Stimulated activated naive B cell treated with anti-CD40 and anti-IgM and Interleukin-4, amounts not matched to agents 10 μg/mL and 1 μg/mL and 100 μg/mL, for 72 hours (primary cell): ENCODE data around the gene APBA1.

ENCODE experiments used
- ATAC-seq, 2 donors: fragments of 150-1000 bp; cut with Tn5 transposase; replicated peaks; 2 replicates each; pipeline ENCODE4 v1.10.0; 2021; ENCODE audit warnings: moderate library complexity in 1 of 2
- DNase-seq: peaks from one replicate; pipeline ENCODE4 v3.0.0; 2021
- H3K27ac Mint-ChIP-seq: one replicate; pipeline ENCODE4 v1.8.0; 2022; ENCODE audit warnings: mild to moderate bottlenecking, mixed read lengths
- H3K27me3 Mint-ChIP-seq, 2 donors: one replicate each; pipeline ENCODE4 v1.8.0; 2022; ENCODE audit warnings: mixed read lengths in 2 of 2
- H3K36me3 Mint-ChIP-seq, 2 donors: one replicate each; pipeline ENCODE4 v1.8.0; 2022; ENCODE audit warnings: mixed read lengths in 2 of 2, mild to moderate bottlenecking in 1 of 2
- H3K4me1 Mint-ChIP-seq, 2 donors: one replicate each; pipeline ENCODE4 v1.8.0; 2022; ENCODE audit warnings: mixed read lengths in 2 of 2, mild to moderate bottlenecking in 1 of 2
- H3K4me3 Mint-ChIP-seq, 2 donors: one replicate each; pipeline ENCODE4 v1.8.0; 2022; ENCODE audit warnings: mild to moderate bottlenecking in 2 of 2, mixed read lengths in 2 of 2, moderate library complexity in 1 of 2
- H3K9me3 Mint-ChIP-seq, 2 donors: one replicate each; pipeline ENCODE4 v1.8.0; 2022; ENCODE audit warnings: mixed read lengths in 2 of 2, mild to moderate bottlenecking in 1 of 2

APBA1 gene

DNA sequence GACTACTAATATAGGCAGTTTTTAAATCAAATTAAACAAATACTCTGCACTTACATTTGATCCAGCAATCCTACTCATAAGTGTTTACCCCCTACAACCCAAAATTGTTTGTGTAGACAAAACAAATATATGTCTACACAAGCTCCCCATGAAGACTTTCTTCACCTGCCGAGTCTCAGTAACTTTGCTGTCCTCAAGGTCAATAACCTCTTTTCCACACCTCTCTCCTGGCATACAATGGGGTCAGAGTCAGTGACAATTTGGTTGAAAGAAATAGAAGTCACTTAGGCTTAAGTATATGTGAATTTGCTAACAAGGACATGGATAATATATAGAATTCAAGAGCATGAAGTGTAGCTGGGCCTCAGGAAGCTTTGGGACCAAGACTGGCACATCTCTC is 29.1 kb downstream of the APBA1 start:
- DNase-seq (no peak), ATAC-seq (no peak)

DNA sequence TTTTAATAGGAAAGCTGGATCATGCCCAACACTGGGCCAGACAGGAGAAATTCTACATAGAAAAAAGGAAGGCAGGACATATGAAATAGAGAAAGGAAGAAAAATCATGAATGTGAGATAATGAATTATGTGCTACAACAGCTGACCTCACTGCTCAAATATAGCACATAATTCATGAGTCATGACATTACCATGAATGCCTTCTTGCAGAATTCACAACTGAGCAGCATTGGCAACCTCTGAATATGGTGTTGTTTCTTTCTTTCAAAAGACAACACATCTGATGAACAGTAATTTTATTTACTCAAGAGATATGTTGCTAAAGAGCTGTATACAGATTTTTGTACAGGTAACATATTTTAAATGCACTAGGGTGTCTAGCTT is 34.4 kb downstream of the APBA1 start:
- Mint-ChIP-seq H3K27ac (no peak overlapping the region), H3K27me3 (peaks cover 13 to 34% of the 10 kb centered on the region in 2 donors), H3K4me3 (no peak overlapping the region), H3K4me1 (no peaks in the 10 kb centered on the region), H3K9me3 (peaks cover 4 to 9% of the 10 kb centered on the region in 2 donors), H3K36me3 (peaks cover 0 to 3% of the 10 kb centered on the region in 2 donors)
- ATAC-seq (no peak), DNase-seq (no peak)

More for the DNA sequence above, 29.1 kb downstream of the APBA1 start:
- Mint-ChIP-seq H3K27me3 (peaks cover 3 to 5% of the 10 kb centered on the region in 2 donors), H3K9me3 (peaks cover 3 to 4% of the 10 kb centered on the region in 2 donors), H3K27ac (no peak overlapping the region), H3K4me1 (no peaks in the 10 kb centered on the region), H3K4me3 (no peak overlapping the region), H3K36me3 (no peaks in the 10 kb centered on the region)

DNA sequence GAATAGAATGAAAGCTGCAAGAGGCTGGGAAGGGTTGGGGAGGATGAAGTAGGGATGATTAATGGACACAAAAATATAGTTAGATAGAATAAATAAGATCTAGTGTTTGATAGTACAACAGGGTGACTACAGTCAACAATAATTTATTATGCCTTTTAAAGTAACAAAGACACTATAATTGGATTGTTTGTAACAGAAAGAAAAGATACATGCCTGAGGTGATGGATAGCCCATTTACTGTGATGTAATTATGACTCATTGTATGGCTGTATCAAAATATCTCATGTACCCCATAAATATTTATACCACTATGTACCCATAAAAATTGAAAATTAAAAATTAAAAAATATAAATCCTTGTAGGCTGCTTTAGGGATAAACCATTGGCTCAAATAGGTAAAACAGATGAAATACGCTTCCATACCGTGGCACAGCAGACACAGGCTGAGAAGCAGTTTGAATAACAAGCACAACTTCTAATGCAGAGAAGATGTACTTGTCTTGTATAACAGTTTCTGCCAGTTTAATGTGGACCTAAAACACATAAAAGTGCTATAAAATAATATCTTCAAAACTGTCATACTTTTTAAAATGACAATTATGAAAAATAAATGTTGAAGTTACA is 34.9 kb downstream of the APBA1 start:
- no peak for DNase-seq
- H3K4me3 Mint-ChIP-seq = no peak overlapping the region
- ATAC-seq = no peak
- H3K4me1 Mint-ChIP-seq = no peaks in the 10 kb centered on the region
- H3K9me3 Mint-ChIP-seq = peaks cover 2 to 8% of the 10 kb centered on the region in 2 donors
- H3K36me3 Mint-ChIP-seq = peaks cover 0 to 3% of the 10 kb centered on the region in 2 donors
- no peak overlapping the region for H3K27ac Mint-ChIP-seq
- peaks cover 13 to 36% of the 10 kb centered on the region in 2 donors for H3K27me3 Mint-ChIP-seq

DNA sequence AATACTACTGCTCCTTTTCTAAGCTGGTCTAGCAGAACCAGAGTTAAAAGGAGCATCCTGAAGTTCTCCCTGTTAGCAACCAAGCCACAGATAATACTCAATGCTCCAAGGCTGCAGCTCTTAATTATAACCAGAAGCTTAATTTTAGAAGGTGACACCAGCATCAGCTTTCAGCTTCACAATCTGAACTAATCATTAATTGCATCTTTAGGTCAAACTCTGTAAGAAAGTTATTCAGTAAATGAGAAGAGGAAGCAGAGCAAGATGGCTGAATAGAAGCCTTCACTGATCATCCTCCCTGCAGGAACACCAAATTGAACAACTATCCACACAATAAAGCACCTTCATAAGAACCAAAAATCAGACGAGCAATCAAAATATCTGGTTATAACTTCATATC is 38.5 kb downstream of the APBA1 start:
- no peak for DNase-seq
- Mint-ChIP-seq H3K4me1 (no peaks in the 10 kb centered on the region), H3K4me3 (no peak overlapping the region), H3K27ac (no peak overlapping the region), H3K36me3 (peaks cover 0 to 3% of the 10 kb centered on the region in 2 donors), H3K9me3 (peaks cover 0 to 7% of the 10 kb centered on the region in 2 donors), H3K27me3 (peaks cover 18 to 44% of the 10 kb centered on the region in 2 donors)
- ATAC-seq = no peak

DNA sequence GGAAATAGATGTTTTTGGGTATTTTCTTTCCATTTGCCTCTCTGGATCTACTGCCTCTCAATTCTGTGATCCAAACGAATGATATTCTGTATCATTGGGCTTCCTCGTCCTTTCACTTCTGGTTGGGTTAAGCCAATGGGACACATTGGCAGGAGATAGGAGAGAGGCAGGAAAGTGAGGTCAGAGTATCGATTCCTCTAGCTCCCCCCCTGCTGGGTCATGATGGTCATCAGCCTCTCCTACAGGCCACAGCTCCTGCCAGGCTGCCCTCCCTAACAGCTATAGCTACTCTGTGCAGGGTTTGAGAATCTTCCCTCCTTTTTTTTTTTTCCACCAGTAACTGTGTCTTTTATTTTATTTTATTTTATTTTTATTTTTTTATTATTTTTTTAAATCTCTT is 39.4 kb downstream of the APBA1 start:
- no peak for DNase-seq

DNA sequence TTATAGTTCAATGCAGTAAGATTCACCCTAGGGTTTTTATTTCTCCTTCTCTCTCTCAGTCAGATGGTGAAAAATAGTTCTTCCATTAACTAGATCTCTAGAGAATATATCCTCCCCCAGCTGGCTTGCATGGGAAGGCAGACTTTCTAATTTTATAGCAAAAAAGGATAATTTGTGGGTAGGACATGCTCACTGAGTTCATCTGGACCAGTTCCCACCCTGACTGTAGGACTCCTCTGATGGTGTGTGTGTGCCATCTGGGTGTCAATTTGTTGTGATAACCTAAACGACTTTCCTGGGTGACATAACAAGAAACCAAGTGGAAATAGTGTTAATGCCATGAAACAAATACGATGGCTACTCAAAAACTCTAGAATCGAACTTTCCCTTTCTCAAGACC is 44.9 kb downstream of the APBA1 start:
- DNase-seq (no peak), ATAC-seq (no peak)
- Mint-ChIP-seq H3K27ac (no peak overlapping the region), H3K9me3 (peaks cover 0 to 1% of the 10 kb centered on the region in 2 donors), H3K27me3 (peaks cover 15 to 38% of the 10 kb centered on the region in 2 donors), H3K4me3 (no peak overlapping the region), H3K36me3 (no peaks in the 10 kb centered on the region), H3K4me1 (no peaks in the 10 kb centered on the region)

More for the DNA sequence above, 39.4 kb downstream of the APBA1 start:
- ATAC-seq = no peak
- Mint-ChIP-seq H3K4me1 (no peaks in the 10 kb centered on the region), H3K27ac (no peak overlapping the region), H3K4me3 (no peak overlapping the region), H3K27me3 (peaks cover 18 to 51% of the 10 kb centered on the region in 2 donors), H3K9me3 (peaks cover 0 to 7% of the 10 kb centered on the region in 2 donors), H3K36me3 (peaks cover 0 to 3% of the 10 kb centered on the region in 2 donors)

DNA sequence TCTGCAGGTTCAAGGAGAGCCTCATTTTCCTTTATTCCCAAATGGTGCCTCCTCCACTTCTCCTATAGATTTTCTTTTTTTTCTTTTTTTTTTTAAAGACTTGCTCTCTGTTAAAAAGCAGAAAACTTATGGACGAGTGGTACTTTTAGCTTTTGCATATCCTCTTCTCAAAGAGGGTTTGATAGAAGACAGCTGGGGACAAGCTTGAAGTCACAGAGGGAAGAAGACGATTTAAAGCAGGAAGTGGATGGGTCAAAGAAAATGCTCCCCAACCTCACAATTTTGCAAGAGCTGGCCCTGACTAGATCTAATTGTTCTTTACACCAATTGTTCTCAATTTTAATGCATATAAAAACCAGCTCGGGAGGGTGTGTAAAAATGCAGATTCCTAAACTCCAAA is 48.9 kb downstream of the APBA1 start:
- Mint-ChIP-seq H3K4me3 (no peak overlapping the region), H3K27me3 (peaks cover 10 to 34% of the 10 kb centered on the region in 2 donors), H3K27ac (no peak overlapping the region), H3K36me3 (no peaks in the 10 kb centered on the region), H3K4me1 (no peaks in the 10 kb centered on the region), H3K9me3 (no peaks in the 10 kb centered on the region)
- DNase-seq (no peak), ATAC-seq (no peak)

DNA sequence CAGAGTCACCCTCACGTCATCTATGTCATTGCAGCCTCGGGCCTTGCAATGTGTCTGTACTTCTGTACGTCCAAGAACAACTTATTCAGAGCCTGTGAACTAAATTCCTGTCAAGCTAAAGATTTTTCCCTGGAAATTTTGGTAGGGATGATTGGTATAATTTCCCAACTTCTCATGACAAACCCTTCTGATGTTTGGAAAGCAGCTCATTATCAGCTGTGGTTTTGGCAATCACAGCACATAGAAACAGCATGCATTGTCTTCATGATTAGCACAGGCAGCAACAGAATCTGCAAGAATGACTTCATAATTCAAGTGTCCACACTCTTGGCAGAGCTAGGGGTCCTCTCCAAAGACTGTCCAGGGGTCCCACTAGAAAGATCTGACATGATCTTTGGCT is 49.5 kb downstream of the APBA1 start:
- DNase-seq (no peak), ATAC-seq (no peak)
- Mint-ChIP-seq H3K27me3 (peaks cover 9 to 34% of the 10 kb centered on the region in 2 donors), H3K9me3 (no peaks in the 10 kb centered on the region), H3K27ac (no peak overlapping the region), H3K36me3 (no peaks in the 10 kb centered on the region), H3K4me3 (no peak overlapping the region), H3K4me1 (no peaks in the 10 kb centered on the region)

DNA sequence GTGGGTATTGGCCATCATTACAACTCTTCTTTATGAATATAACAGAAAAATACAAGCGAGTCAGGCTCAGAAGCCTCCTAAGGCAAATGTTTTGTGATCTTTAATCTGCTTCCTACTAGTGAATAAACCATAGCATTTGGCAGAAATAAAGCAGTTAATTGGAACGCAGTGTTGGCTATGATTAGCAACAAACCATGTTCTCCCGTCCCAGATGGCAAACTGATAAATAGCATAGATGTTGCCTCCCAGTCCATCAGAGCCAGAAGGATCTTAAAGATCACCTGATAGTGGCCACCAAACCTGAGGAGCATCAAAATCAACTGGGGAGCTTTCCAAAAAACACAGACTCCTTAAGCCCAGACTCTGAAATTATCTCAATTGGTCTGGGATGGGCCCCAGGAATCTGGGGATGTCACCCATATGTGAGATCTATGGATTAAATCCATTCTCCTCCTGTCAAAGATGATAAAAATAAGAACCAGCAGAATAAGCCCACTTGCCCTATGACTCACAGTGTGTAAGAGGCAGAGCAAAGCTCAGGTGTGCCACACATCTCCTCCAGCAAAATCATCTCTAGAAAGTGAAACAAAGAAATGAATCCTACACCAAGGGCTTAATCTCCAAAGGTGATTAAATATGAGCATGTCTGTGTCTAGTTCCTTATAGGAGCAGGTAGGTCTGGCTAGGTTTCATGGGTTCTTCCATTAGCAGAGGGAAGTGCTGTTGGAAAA is 50.3 kb downstream of the APBA1 start:
- Mint-ChIP-seq H3K27me3 (peaks cover 5 to 35% of the 10 kb centered on the region in 2 donors), H3K27ac (no peak overlapping the region), H3K9me3 (no peaks in the 10 kb centered on the region), H3K4me1 (no peaks in the 10 kb centered on the region), H3K4me3 (no peak overlapping the region), H3K36me3 (no peaks in the 10 kb centered on the region)
- ATAC-seq (no peak), DNase-seq (no peak)

DNA sequence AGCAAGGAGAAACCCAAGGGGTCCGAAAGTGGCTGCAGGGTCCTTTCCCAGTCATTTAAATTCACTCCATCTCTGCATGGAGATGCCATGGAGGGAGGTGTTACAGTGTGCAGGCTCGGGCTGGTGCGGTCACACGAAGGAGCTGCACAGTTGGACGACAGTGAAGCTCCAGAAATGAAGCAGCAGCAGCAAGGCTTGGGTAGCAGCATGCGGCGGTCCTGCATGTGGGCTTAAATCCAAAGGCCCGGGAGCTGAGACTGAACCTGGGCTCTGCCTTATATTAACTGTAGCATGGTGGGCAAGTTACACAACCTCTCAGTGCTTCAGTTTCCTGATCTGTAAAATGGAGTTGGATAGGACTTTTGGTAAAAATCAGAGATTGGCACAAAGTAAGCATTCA is 51.4 kb downstream of the APBA1 start:
- Mint-ChIP-seq H3K9me3 (no peaks in the 10 kb centered on the region), H3K4me3 (no peak overlapping the region), H3K27me3 (peaks cover 9 to 32% of the 10 kb centered on the region in 2 donors), H3K27ac (no peak overlapping the region), H3K36me3 (no peaks in the 10 kb centered on the region), H3K4me1 (no peaks in the 10 kb centered on the region)
- DNase-seq = no peak
- ATAC-seq = no peak

DNA sequence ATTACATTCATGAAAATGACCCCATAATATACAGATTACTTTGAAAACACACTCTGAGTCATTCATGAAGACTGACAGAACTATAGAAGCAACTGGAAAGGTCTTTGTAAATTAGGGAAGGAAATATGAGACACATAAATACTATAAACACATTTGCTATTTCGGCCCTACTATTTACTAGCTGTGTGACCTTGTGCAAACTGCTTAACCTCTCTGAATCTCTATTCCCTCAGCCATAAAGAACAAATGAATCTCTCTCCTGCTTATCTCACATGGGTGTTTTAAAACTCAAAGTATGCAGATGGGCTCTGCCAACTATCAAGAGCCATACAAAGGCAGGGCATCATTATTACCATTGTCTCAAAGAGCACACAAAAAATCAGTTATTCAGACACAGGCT is 52.9 kb downstream of the APBA1 start:
- no peak for DNase-seq
- Mint-ChIP-seq H3K4me3 (no peak overlapping the region), H3K36me3 (no peaks in the 10 kb centered on the region), H3K27me3 (peaks cover 4 to 27% of the 10 kb centered on the region in 2 donors), H3K9me3 (no peaks in the 10 kb centered on the region), H3K27ac (no peak overlapping the region), H3K4me1 (no peaks in the 10 kb centered on the region)
- no peak for ATAC-seq

DNA sequence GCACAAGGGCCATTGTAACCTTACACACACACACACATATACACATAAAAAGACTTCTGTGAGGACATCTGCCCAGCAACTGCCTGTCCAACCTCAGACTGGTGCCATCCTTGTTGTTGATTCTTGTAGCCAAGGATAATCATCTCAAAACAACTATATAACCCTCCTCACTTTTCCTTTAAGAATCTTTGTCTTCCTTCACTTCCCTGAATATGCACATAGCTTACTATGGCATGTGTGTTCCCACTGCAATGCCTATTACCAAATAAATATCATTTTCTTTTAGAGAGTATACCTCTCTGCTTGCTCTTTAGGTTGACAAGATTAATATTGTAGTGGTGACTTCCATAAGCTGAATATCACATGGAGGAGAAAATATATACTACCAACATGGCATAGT is 55.2 kb downstream of the APBA1 start:
- Mint-ChIP-seq H3K4me3 (no peak overlapping the region), H3K9me3 (no peaks in the 10 kb centered on the region), H3K27ac (no peak overlapping the region), H3K4me1 (no peaks in the 10 kb centered on the region), H3K27me3 (peaks cover 4 to 22% of the 10 kb centered on the region in 2 donors), H3K36me3 (no peaks in the 10 kb centered on the region)
- no peak for ATAC-seq
- DNase-seq = no peak

DNA sequence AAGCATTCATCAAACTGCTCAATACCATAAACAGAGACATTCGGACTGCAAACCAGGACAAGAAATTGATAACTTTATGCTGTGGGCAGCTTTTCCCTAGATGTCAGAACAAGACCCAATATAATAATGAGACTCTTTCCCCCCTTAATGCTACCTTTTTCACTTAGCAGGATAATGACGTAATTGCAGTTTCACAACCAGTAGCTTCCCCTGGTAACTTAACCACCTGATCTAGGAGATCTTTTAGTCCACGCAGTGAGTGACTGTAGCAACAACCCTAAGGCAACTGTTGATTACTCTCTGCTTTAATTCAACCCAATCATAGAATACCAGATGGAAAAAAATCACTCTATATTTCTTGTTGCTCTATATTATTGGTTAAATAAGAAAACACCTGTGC is 56.3 kb downstream of the APBA1 start:
- ATAC-seq = no peak
- Mint-ChIP-seq H3K9me3 (no peaks in the 10 kb centered on the region), H3K27ac (no peak overlapping the region), H3K4me1 (no peaks in the 10 kb centered on the region), H3K4me3 (no peak overlapping the region), H3K27me3 (peaks cover 4 to 20% of the 10 kb centered on the region in 2 donors), H3K36me3 (no peaks in the 10 kb centered on the region)
- no peak for DNase-seq

DNA sequence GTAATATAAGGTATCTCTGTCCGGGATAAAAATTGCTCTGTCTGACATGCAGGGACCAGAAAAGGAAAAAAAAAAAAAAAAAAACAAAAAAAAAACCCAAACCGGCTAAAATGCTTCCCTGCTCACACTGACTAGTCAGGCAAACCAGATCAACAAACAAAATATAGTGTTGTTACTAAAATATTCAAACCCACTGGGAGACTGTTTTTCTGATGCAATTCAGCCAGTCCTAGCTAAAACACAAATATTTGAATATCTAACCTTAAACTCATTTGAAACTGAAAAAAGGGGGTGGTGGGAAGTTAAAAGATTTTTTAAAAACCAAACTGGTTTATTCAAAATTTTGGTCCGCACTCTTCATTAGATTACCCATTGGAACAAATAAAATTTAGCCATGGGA is 61.0 kb downstream of the APBA1 start:
- Mint-ChIP-seq H3K27ac (no peak overlapping the region), H3K4me1 (no peaks in the 10 kb centered on the region), H3K27me3 (peaks cover 6 to 10% of the 10 kb centered on the region in 2 donors), H3K4me3 (no peak overlapping the region), H3K9me3 (peaks cover 0 to 1% of the 10 kb centered on the region in 2 donors), H3K36me3 (no peaks in the 10 kb centered on the region)
- DNase-seq (no peak), ATAC-seq (no peak)

DNA sequence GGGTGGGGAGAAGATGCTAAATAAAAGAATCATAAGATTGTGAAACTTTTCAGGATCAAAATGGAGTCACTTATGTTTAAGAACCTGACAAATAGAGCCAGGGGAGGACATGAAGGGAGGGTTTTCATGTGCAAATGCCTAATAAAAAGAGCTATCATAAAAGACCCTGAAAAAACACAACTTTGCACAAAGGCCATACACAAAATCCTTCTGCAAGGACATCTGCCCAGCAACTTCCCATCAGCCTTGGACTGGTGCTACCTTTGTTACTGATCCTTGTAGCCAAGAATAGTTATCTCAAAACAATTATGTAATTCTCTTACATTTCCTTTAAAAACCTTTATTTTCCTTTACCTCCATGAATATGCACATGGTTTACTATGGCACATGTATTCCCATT is 63.0 kb downstream of the APBA1 start:
- H3K27ac Mint-ChIP-seq = no peak overlapping the region
- H3K4me3 Mint-ChIP-seq = no peak overlapping the region
- H3K4me1 Mint-ChIP-seq = no peaks in the 10 kb centered on the region
- no peaks in the 10 kb centered on the region for H3K36me3 Mint-ChIP-seq
- DNase-seq (no peak), ATAC-seq (no peak)
- peaks cover 4 to 15% of the 10 kb centered on the region in 2 donors for H3K27me3 Mint-ChIP-seq
- peaks cover 0 to 3% of the 10 kb centered on the region in 2 donors for H3K9me3 Mint-ChIP-seq
